ENCODE results near the gene SMPD1.

DNA sequence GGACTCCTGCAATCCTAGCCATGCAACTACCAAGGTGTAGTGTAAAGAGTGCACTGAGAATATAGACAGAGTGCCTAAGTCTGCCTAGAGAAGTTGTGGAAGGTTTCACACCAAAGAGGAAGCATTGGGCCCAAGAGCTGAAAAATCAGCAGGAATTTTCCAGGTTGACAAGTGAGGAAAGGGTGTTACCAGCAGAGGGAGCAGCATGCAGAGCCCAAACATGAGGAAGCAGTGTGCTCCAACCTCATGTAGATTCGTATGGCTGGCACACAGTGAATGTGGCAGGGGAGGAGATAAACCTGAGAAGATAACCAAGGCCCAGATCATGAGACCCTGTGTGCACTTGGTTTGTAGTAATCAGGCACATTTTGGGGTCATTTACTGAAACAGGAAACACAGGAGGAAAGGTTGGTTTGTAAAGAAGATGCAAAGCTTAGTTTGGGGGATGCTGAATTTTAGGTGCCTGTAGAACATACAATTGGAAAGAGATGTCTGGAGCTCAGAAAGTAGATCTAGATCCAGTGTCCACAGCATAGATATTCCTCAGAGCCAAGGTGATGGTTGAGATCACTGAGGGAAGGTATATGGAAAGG, 48.8 kb downstream of the SMPD1 start:
- TF ChIP-seq, protein P1, sequence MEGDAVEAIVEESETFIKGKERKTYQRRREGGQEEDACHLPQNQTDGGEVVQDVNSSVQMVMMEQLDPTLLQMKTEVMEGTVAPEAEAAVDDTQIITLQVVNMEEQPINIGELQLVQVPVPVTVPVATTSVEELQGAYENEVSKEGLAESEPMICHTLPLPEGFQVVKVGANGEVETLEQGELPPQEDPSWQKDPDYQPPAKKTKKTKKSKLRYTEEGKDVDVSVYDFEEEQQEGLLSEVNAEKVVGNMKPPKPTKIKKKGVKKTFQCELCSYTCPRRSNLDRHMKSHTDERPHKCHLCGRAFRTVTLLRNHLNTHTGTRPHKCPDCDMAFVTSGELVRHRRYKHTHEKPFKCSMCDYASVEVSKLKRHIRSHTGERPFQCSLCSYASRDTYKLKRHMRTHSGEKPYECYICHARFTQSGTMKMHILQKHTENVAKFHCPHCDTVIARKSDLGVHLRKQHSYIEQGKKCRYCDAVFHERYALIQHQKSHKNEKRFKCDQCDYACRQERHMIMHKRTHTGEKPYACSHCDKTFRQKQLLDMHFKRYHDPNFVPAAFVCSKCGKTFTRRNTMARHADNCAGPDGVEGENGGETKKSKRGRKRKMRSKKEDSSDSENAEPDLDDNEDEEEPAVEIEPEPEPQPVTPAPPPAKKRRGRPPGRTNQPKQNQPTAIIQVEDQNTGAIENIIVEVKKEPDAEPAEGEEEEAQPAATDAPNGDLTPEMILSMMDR (conservative IDR thresholded peaks at IDR 0.05 in 1 of 2, IDR thresholded peaks at IDR 0.05 in 1 of 2; ENCODE audit: low read depth in 1 of 2, low read length in 2 of 2), result peak; percentile 74 to 82
- TF ChIP-seq EZH2 (IDR thresholded peaks at IDR 0.05; ENCODE audit: low read length, missing control alignments), result no peak
